ENCODE data around the gene ACOT11. TPM values are rescaled to one million over a fixed set of nuclear protein-coding genes. Genes with fewer than 3 reads are reported as not detected.
"Not testable (repeated sequence)": the region's sequence is repeated elsewhere in the genome, so short reads cannot be mapped to it uniquely, and the experiment has no call there.

ACOT11 gene
- total RNA-seq (2014; rRNA removed; shearing (Covaris generic)): 1.3 and 1.4 TPM in 2 replicates

DNA sequence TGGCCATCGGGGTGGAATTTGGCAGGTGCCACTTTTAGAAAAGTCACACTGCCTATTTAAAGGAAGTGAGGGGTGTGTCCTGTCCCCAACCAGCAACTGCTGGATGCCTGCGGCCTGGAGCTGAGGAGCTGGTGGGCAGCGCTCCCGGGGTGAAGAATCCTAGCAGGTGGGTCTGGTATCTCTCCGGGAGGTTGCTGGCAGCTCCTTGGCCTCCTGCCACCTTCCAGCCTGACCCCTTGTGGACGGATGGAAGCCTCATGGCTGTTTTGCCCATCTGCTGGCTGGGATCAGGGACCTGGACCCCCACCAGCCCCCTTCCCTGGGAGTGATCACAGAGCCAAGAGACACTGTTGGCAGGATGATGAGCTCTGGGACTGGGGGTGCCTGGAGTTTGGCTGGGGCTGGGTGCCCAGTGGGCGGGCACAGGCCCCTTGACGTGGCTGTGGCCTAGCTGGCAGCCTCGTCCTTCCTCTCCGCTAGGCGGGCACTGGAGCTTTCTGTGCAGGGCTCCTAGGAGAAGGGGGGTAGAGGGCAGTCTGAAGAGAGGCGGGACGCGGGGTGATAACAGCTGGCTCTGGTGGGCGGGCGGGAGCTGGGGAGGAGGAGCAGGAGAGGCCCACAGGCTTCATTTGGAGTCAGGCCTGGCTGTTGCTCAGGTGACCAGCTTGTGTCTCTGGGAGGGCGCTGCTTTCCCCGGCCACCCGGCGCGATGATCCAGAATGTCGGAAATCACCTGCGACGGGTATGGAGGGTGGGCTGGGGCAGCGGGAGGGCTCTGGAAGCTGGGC lies at the start of gene ACOT11:
Gene ACOT11 (plus strand): TSS at position 628 of the 788 bp plus-strand sequence. CDS start 82 bp downstream, at position 710.
- peak; percentile 62 for DNase-seq (ENCODE audit: low read depth)

DNA sequence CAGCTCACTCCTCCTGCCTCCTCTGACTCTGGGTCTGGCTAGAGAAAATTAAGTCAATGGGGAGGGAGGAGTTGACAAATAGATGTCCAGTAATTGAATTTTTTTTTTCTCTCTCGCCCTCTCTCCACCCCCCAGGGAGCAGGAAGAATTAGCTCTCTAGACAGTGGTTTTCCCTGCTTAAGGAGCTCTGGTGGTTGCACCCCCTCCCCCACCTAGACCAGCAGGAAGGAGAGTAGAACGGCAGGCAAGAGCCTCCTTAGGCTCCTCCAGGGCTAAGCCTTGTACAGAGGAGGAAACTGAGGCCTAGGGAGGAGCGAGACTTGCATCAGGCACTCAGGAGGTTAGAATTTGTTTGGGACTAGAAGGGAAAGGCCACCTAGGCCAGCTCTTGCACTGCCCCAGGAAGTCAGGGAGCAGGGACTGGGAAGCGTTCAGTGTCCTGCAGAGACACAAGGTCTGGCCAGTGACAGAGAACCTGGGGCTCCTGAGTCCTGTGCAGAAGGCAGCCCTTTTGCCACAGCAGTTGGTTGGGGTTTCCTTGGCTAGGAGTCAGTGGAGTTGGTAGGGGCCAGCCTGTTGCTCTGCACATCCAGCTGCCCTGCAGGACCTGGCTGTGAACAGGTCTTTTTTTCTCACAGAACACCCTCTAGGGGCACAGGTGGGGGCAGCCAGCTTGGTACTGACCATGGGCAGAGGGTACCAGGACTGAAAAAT lies 49.5 kb upstream of the ACOT11 start:
- DNase-seq (ENCODE audit: low read depth): no peak

GRCh38 chr1:54499097-54499359 lies 49.0 kb upstream of the ACOT11 start:
- DNase-seq (ENCODE audit: low read depth): no peak

GRCh38 chr1:54499360-54500106 lies 48.5 kb upstream of the ACOT11 start:
- peak; percentile 59 for DNase-seq (ENCODE audit: low read depth)

DNA sequence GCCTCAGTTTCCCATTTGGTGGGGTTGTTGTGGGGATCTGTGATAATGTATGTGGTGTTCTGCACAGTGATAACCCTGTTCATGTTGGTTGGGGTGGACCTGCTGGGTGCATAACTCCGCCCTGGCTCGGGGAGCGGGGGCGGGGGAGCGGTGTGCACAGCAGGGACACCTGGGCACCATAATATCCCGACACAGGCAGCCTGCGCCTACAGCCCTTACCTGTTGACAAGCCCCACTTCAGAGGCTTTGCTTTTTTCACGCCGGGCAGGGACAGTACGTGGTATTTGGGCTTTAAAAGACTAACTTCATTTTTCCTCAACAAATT lies 48.0 kb upstream of the ACOT11 start:
- DNase-seq (ENCODE audit: low read depth): no peak

- no peak for DNase-seq (ENCODE audit: low read depth)
These were observed 46.2 kb upstream of the ACOT11 start for GRCh38 chr1:54501849-54502248.

DNA sequence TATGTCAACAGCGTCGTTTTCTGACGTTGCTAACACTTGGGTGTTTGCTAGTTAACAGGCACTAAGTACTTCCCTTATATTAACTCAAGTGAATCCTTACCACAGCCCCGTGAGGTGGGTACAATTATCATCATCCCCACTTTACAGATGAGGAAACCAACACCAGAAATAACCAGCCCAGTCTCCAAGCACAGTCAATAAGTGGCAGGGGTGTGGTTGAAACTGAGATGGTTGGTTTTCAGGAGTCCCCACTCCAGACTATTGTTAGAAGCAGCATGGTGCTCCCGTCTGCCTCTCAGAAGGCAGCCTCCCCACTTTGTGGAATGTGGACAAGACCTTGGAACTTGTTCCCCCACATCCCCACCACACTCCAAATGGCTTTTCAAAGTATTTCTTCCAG lies 45.7 kb upstream of the ACOT11 start:
- DNase-seq (ENCODE audit: low read depth): no peak

GRCh38 chr1:54506594-54506993 lies 41.4 kb upstream of the ACOT11 start:
- DNase-seq (ENCODE audit: low read depth): no peak

- DNase-seq (ENCODE audit: low read depth): no peak
These were observed 40.8 kb upstream of the ACOT11 start for GRCh38 chr1:54507033-54507870.

DNA sequence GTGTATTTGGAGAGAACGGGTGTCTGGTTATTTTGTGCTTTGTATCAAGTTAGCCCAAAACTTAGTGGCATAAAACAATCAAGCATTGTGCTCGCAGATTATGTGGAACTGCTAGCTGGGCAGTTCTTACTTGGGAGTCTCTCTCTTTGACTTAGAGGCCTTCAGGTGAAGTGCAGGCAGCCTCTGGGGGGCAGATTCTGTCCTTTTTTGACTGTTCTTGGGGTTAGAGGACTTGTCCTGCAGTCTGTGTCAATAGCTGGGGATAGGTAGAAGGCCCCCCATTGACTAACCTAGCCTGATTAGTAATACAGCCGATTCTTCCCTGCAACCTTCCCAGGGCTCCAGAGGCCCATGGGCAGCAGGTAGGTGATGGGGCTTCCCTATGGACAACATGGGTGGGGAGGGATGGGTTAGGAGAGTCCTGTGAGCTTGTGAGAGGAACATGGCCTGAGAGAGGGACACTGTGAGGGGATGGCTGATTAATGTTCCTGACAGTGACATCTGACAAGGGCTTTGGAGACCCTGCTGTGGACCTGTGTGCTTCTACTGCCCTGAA lies 37.2 kb upstream of the ACOT11 start:
- DNase-seq (ENCODE audit: low read depth): no peak

DNA sequence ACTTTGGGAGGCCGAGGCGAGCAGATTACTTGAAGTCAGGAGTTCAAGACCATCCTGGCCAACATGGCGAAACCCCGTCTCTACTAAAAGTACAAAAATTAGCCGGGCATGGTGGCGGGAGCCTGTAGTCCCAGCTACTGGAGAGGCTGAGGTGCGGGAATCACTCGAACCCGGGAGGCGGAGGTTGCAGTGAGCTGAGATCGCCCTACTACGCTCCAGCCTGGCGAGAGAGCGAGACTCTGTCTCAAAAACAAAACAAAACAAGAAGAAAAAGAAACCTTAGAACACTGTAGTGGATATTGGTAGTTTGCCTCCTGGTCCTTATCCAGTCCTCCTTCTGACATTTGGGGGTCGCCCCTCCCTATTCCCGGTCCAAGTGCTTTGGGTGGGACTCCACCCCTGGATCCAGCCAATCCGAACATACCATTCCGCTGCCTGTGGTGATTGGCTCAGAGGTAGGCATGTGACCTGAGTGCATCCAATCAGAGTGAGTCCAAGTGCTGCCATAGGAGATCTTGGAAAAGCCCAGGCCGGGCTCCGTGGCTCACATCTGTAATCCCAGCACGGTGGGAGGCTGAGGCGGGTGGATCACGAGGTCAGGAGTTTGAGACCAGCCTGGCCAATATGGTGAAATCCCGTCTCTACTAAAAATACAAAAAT lies 34.0 kb upstream of the ACOT11 start:
- not testable (repeated sequence) for DNase-seq (ENCODE audit: low read depth)

DNA sequence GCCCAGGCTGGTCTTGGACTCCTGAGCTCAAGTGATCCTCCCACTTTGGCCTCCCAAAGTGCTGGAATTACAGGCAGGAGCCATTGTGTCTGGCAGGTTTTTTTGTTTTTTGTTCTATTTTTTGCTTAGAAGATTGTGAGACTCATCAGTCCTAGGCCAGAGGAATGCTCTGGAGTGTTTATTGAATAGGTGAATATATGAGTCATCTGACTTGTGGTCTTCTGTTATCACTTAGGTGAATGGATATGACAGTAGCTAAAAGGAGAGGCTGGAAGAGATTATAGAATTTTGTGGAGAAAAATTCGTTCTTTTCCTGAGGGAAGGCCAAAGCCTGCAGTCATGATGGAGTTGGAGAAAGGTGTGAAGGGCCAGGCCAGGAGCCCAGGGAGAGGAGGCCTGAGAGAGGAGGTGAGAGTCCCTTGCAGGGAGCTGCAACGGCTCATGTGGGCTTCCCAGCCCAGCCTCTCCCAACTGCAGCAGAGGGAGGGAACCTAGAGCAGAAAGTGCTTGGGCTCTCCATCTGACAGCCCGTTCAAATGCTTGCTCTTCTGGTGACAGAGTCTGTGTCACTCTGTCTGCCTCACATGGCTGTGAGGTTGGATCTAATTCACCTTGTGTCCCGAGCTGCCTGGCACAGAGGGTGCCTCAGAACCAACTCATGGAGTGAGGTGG lies 31.6 kb upstream of the ACOT11 start:
- no peak for DNase-seq (ENCODE audit: low read depth)

DNA sequence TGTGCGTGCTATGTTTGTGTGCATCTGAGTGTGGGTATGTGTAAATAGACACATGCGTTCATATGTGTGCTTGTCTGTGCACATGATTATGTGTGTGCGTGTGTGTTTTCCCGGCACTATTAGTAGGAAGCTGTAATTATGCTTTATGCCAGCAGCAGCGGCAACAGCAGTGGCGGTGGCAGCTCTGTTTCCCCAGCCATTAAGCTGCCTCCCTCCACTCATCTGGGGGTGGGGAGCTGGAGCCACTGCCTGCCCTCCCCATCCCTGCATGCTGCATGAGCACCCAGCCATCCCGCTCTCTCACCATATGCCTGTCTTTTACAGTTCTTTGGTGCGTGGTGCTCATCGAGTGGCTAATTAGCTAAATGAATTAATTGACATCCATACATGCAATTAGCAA lies 30.5 kb upstream of the ACOT11 start:
- DNase-seq (ENCODE audit: low read depth): no peak

DNA sequence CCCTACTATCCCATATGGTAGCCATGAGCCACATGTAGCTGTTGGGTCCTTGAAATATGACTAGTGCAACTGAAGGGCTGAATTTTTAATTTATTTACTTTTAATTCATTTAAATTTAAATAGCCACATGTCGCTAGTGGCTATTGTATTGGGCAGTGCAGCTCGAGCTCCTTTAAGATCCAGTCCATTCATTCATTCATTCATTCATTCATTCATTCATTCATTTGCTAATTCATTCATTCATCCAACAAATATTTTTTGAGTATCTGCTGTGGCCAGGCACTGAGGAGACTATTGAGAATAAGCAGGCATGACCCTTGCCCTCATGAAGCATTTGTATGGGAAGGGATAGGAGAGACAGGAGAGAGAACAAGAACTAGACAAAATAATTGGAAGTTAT lies 29.5 kb upstream of the ACOT11 start:
- no peak for DNase-seq (ENCODE audit: low read depth)

DNA sequence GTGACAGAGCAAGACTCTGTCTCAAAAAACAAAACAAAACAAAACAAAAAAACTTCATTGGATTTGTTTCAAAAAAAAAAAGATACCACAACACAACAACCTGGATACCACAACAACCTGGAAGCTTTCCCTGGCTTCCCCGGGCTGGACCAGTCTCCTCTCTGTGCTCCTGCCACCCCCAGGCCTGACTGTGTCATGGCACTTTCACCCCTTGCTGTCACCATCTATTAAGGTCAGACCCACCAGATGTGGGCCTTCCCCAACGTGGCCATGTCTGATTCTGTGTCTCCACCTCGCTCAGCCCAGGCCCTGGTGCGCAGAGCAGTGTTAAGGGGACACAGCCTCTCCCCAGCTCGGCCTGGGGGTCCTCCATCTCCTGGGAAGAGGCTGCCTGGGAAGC lies 28.3 kb upstream of the ACOT11 start:
- DNase-seq (ENCODE audit: low read depth): peak; percentile 11

DNA sequence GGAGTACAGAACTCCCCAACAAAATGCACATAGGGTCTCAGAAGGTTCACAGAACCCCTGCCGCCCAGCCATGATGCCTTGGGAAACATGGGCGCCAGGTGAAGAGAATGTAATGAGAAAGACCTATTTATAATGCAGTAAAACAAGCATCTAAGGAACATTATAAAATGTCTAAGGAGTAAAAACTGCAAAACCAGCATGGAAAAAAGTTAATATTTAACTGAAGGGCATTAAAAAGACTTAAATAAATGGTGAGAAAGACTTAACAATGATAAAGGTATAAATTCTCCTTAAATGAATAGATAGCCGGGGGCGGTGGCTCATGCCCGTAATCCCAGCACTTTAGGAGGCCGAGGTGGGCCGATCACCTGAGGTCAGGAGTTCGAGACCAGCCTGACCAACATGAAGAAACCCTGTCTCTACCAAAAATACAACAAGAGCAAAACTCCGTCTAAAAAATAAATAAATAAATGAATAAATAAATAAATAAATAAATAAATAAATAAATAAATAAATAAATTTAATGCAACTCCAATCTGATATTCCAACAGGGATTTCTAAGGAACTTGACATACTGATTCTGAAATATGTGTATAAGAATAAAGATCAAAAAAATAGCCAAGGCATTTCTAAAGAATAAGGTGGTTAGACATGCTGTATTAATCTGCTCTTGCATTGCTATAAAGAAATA lies 27.3 kb upstream of the ACOT11 start:
- no peak for DNase-seq (ENCODE audit: low read depth)

DNA sequence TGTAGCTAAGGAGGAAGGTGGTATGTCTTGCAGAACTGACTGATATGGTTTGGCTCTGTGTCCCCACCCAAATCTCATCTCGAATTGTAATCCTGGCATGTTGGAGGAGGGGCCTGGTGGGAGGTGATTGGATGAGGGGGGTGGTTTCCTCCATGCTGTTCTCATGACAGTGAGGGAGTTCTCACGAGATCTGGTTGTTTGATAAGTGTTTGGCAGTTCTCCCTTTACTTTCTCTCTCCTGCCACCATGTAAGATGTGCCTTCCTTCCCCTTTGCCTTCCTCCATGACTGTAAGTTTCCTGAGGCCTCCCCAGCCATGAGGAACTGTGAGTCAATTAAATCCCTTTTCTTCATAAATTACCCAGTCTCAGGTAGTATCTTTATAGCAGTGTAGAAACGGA lies 21.5 kb upstream of the ACOT11 start:
- not testable (repeated sequence) for DNase-seq (ENCODE audit: low read depth)

DNA sequence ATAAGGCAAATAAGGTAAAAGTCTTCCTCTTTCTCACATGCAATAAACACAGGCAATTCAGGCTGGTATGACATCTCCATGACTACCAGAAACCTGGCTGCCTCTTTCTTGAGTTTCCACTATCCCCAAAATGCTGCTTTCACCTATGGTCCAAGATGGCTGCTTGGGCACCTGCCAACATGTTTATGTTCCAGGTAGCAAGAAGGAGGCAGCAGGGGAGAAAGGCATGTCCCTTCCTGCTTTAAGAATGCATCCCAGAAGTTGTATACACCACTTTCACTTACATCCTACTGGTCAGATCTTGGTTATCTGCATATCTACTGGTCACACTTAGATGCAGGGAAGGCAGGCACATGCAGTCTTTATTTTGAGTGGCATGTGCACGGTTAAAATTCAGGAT lies 19.4 kb upstream of the ACOT11 start:
- no peak for DNase-seq (ENCODE audit: low read depth)

GRCh38 chr1:54532033-54532432 lies 16.0 kb upstream of the ACOT11 start:
- DNase-seq (ENCODE audit: low read depth): no peak

GRCh38 chr1:54536656-54537055 lies 11.4 kb upstream of the ACOT11 start:
- not testable (repeated sequence) for DNase-seq (ENCODE audit: low read depth)
